C4-2B (cell line): Measurements from ENCODE around the gene SLC17A5.

Experiments
- H3K27ac ChIP-seq: fragments of 450-650 bp; 2 replicates; pipeline ENCODE4 v1.5.1; 2017
- ZFX ChIP-seq: fragments of 450-650 bp; IDR thresholded peaks from 2 replicates; pipeline ENCODE4 v1.6.1; 2017
- TF ChIP-seq, protein P1 (sequence below): fragments of 450-650 bp; conservative IDR thresholded peaks from 2 replicates; pipeline ENCODE4 v1.5.1; 2017; ENCODE audit warnings: mild to moderate bottlenecking

SLC17A5 gene

DNA sequence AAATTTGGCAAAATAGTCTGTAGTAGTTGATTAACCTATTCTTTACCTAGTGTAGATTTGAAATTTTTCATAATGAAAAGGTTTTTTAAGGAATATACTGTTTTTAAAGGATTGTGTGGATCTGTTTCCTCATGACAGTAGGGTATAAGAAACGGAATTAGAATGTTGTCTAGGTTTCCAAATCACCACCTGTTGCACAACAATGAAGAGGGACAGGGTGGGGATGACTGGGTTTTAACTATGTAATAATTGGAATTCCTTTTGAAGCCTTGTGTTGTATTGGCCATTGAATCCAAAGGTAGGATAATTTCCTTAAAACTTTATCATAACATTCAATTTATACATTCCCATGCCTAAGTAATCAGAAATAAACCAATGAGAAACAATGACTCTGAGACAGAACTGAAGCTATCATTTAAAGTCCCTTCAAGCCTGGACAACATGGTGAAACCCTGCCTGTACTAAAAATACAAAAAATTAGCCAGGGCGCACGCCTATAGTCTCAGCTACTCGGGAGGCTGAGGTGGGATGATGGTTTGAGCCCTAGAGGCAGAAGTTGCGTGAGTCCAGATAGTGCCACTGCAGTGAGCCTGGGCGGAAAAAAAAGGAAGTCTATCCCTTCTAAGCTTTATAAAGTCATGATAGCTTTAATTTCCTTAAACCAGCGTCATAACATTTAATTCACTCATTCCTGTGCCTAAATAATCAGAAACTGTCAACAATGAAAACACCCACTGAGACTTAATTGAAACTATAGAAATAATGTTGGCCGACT lies 18.3 kb upstream of the SLC17A5 start:
- no peak for TF ChIP-seq ZFX
- TF ChIP-seq, protein P1, sequence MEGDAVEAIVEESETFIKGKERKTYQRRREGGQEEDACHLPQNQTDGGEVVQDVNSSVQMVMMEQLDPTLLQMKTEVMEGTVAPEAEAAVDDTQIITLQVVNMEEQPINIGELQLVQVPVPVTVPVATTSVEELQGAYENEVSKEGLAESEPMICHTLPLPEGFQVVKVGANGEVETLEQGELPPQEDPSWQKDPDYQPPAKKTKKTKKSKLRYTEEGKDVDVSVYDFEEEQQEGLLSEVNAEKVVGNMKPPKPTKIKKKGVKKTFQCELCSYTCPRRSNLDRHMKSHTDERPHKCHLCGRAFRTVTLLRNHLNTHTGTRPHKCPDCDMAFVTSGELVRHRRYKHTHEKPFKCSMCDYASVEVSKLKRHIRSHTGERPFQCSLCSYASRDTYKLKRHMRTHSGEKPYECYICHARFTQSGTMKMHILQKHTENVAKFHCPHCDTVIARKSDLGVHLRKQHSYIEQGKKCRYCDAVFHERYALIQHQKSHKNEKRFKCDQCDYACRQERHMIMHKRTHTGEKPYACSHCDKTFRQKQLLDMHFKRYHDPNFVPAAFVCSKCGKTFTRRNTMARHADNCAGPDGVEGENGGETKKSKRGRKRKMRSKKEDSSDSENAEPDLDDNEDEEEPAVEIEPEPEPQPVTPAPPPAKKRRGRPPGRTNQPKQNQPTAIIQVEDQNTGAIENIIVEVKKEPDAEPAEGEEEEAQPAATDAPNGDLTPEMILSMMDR, result no peak
- H3K27ac ChIP-seq, result no peak overlapping the region

DNA sequence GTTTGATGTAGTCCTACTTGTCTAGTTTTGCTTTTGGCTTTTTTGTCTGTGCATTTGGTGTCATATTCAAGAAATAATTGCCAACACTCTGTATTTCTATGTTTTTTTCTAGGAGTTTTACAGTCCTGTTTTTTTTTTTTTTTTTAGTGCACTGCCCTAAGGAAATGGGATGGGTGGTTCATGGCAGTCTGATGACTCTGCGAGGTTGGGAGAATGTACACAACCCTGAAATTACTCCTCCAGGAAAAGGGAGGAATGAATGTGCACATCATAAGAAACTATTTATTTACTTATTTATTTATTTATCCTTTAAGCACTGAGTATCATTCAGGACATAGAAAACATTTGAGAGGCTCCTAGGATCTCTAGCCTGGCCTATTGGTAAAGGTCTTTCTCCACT lies 15.2 kb upstream of the SLC17A5 start:
- TF ChIP-seq, protein P1, result no peak
- no peak for TF ChIP-seq ZFX
- H3K27ac ChIP-seq, result no peak overlapping the region

DNA sequence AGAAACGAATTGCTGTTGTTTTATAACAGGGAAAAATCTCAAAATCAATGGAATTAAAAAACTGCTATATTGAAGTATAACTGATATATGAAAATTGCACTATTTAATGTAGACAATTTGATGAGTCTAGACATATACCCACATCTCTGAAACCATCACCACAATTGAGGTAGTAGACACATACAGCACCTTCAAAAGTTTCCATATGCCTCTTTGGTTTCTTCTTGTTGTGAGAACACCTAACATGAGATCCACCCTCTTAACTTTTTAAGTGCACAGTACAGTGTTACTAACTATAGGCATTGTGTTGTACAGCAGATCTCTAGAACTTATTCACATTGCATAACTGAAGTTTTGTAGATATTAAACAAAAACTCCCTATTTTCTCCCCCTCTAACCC lies 14.0 kb upstream of the SLC17A5 start:
- no peak overlapping the region for H3K27ac ChIP-seq
- TF ChIP-seq ZFX, result no peak

DNA sequence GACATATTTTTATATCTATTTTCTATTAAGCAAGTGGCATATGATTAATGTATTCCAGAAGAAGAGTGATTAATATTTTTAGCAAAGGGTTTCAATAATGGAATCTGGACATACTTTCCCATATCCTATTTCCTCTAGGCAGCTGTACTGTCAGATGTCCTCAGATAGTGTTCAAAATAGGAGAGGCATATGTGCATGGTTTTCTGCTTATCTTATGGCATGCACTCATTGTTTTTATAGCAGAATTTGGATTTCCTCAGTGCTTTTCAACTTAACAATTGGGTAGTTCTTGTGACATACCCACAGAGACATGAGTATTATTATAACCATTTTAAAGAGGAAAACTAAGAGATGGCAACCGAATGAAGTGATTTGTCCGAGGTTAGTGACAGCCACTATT lies 12.6 kb upstream of the SLC17A5 start:
- TF ChIP-seq, protein P1, result no peak
- TF ChIP-seq ZFX, result no peak
- H3K27ac ChIP-seq, result no peak overlapping the region

DNA sequence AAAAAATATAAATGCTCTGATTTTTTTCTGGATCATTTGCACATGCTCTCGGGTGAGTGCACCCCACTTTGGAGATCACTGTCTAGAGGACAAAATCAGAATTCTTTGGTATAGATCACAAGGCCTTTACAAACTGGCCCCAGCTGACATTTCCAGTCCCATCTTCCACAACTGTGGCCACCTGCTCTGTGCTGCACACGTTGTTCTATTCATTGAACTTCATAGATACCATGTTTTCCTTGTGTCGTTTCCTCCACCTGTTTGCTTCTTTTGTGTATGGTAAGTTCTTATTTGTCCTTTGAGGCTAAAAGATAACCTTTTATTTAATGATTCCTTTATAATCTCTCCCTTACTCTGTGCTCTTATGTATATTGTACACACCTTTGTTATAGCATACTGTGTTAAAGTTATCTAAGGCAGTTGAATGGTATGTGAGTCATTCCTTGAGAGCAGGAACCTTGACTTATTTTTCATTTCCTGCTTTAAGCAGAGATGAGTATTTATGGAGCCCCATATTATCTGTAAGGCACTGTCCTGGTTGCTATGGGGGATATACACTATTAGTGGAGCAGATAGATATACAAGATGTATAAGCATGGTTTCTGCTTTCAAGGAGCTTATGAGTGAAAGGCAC lies 12.0 kb upstream of the SLC17A5 start:
- H3K27ac ChIP-seq, result no peak overlapping the region
- TF ChIP-seq, protein P1, result no peak

DNA sequence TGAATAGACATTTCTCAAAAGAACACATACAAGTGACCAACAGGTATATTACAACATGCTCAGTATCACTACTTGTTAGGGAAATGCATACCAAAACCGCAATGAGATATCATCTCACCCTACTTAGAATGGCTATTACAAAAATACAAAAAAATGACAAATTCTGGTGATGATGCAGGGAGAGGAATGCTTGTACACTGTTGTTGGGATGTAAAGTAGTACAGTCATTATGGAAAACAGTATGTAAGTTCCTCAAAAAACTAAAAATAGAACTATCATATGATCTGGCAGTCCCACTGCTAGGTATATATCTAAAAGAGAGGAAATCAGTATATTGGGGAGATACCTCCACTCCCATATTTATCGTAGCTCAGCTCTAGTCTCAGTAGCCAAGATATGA lies 10.9 kb upstream of the SLC17A5 start:
- H3K27ac ChIP-seq, result no peak overlapping the region
- no peak for TF ChIP-seq ZFX
- TF ChIP-seq, protein P1, result no peak

DNA sequence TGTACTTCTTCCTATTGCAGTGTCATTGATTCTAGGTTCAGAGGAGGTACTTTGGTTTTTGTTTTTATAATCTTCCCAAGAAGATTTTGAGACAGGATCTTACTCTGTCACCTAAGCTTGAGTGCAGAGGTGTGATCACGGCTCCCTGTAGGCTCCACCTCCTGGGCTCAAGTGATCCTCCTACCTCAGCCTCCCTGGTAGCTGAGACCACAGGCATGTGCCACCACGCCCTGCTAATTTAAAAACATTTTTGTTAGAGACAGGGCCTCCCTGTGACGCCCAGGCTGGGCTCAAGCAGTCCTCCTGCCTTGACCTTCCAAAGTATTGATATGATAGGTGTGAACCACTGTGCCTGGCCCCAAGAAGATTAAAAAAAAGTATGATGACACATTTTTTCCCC lies 3.4 kb upstream of the SLC17A5 start:
- TF ChIP-seq, protein P1, result no peak
- no peak for TF ChIP-seq ZFX
- H3K27ac ChIP-seq, result no peak overlapping the region
